Astrocyte of the cerebellum (primary cell): Measurements from ENCODE around the gene CT47B1.

Source experiments
- DNase-seq: peaks from one replicate; pipeline ENCODE4 v3.0.0-alpha.2; 2011; ENCODE audit warnings: low read depth
- H3K4me3 ChIP-seq: 2 replicates; pipeline ENCODE4 v1.5.1; 2011; ENCODE audit warnings: mild to moderate bottlenecking, low read depth, low read length, moderate library complexity
- in situ Hi-C: cut with HindIII; loops from 2 replicates; pipeline ENCODE4 v1.10.0; 2017; ENCODE audit warnings: low sequenced_read_pairs
- TF ChIP-seq, protein P1 (sequence below): IDR thresholded peaks from 2 replicates; pipeline ENCODE4 v1.5.1; 2012; ENCODE audit warnings: low read length, low read depth, moderate library complexity, mild to moderate bottlenecking; ENCODE audit errors: missing control alignments

CT47B1 gene

DNA sequence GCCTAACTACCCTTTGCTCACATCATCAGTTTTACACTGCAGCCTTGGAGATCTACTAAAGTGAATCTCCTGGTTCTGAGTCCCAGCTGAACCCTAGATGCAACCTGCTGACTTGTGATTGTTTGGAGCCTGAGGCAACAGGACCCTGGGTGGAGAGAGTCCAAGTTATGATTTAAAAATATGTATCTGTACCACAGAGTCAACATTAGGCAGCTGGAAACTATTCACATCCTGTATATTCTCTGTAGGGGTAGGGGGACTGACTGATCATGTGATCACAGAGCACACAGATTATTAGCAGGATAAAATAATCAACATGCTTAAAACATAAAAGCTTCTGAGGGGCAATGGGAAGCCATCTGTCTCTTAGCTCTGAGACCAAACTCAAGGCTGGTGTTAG is 52.1 kb downstream of the CT47B1 start:
- no peak overlapping the region for H3K4me3 ChIP-seq
- in situ Hi-C loops: no loop called here
- no peak for DNase-seq
- TF ChIP-seq, protein P1, sequence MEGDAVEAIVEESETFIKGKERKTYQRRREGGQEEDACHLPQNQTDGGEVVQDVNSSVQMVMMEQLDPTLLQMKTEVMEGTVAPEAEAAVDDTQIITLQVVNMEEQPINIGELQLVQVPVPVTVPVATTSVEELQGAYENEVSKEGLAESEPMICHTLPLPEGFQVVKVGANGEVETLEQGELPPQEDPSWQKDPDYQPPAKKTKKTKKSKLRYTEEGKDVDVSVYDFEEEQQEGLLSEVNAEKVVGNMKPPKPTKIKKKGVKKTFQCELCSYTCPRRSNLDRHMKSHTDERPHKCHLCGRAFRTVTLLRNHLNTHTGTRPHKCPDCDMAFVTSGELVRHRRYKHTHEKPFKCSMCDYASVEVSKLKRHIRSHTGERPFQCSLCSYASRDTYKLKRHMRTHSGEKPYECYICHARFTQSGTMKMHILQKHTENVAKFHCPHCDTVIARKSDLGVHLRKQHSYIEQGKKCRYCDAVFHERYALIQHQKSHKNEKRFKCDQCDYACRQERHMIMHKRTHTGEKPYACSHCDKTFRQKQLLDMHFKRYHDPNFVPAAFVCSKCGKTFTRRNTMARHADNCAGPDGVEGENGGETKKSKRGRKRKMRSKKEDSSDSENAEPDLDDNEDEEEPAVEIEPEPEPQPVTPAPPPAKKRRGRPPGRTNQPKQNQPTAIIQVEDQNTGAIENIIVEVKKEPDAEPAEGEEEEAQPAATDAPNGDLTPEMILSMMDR: no peak
